ENCODE results near the gene RNF220.

Gene RNF220

GRCh38 chr1:44616991-44617702 lies 212.1 kb downstream of the RNF220 start:
- DNase-seq, result no peak

GRCh38 chr1:44617703-44618029 lies 212.6 kb downstream of the RNF220 start:
- DNase-seq, result no peak

- no peak for DNase-seq
These were observed 214.3 kb downstream of the RNF220 start for GRCh38 chr1:44619261-44619900.

GRCh38 chr1:44620072-44620471 lies 215.0 kb downstream of the RNF220 start:
- DNase-seq, result no peak

GRCh38 chr1:44621841-44622286 lies 216.8 kb downstream of the RNF220 start:
- no peak for DNase-seq

- DNase-seq, result no peak
These were observed 219.3 kb downstream of the RNF220 start for GRCh38 chr1:44624268-44624901.

- DNase-seq, result no peak
These were observed 220.3 kb downstream of the RNF220 start for GRCh38 chr1:44625348-44625747.

GRCh38 chr1:44628962-44629756 lies 224.1 kb downstream of the RNF220 start:
- DNase-seq, result no peak

- DNase-seq, result no peak
These were observed 225.1 kb downstream of the RNF220 start for GRCh38 chr1:44630116-44630515.

- no peak for DNase-seq
These were observed 226.2 kb downstream of the RNF220 start for GRCh38 chr1:44631333-44631646.

GRCh38 chr1:44631647-44632539 lies 226.8 kb downstream of the RNF220 start:
- peak; percentile 83 for DNase-seq

GRCh38 chr1:44632598-44632997 lies 227.5 kb downstream of the RNF220 start:
- DNase-seq, result peak; percentile 27

- DNase-seq, result no peak
These were observed 229.6 kb downstream of the RNF220 start for GRCh38 chr1:44634606-44635189.

GRCh38 chr1:44635439-44635838 lies 230.4 kb downstream of the RNF220 start:
- DNase-seq, result no peak

GRCh38 chr1:44636083-44636687 lies 231.1 kb downstream of the RNF220 start:
- DNase-seq, result no peak

- no peak for DNase-seq
These were observed 231.9 kb downstream of the RNF220 start for GRCh38 chr1:44636688-44637598.

- DNase-seq, result no peak
These were observed 232.8 kb downstream of the RNF220 start for GRCh38 chr1:44637702-44638411.

GRCh38 chr1:44640200-44640853 lies 235.3 kb downstream of the RNF220 start:
- DNase-seq, result peak; percentile 88

Measured in NCI-H146 (cell line).